Vagina (tissue), 2 donors: ENCODE data around the gene ERP27.

Experiments
- CTCF ChIP-seq, 3 experiments: fragments of 450-650 bp in 2 of 3; fragments of 200-600 bp in 1 of 3; sonication (generic) in 1 of 3; IDR thresholded peaks; one replicate each; pipeline ENCODE4 v1.5.1; 2017 to 2019; ENCODE audit warnings: antibody characterized with exemption in 3 of 3, mild to moderate bottlenecking in 2 of 3, moderate library complexity in 2 of 3
- POLR2A ChIP-seq, 2 donors: fragments of 450-650 bp; IDR thresholded peaks; one replicate each; pipeline ENCODE4 v1.6.1; 2017; ENCODE audit warnings: antibody characterized with exemption in 2 of 2, mild to moderate bottlenecking in 2 of 2, moderate library complexity in 2 of 2
- POLR2AphosphoS5 ChIP-seq, 2 donors: sonication (generic); formaldehyde crosslinking; IDR thresholded peaks; one replicate each; pipeline ENCODE4 v1.9.0; 2017; ENCODE audit warnings: antibody characterized with exemption in 2 of 2, mild to moderate bottlenecking in 2 of 2, low read depth in 1 of 2; ENCODE audit not compliant: insufficient read depth in 1 of 2

- TF ChIP-seq CTCF (IDR thresholded peaks at IDR 0.05) (no peak), POLR2A (IDR thresholded peaks at IDR 0.05) (no peak), POLR2AphosphoS5 (IDR thresholded peaks at IDR 0.05; ENCODE audit: insufficient read depth in 1 of 2, low read depth in 1 of 2) (no peak)
These were observed 20.7 kb upstream of the ERP27 start for GRCh38 chr12:14959126-14959440.
